Left colon (tissue), 2 donors: ENCODE results near the gene ANKRD28. TPM values are rescaled to one million over a fixed set of nuclear protein-coding genes. Genes with fewer than 3 reads are reported as not detected.
"Not testable (repeated sequence)": the region's sequence is repeated elsewhere in the genome, so short reads cannot be mapped to it uniquely, and the experiment has no call there.

Experiments used
- ATAC-seq: fragments of 200-7000 bp; cut with Tn5 transposase; one replicate; pipeline ENCODE4 v1.9.1; 2020; ENCODE audit warnings: mild to moderate bottlenecking, moderate library complexity
- DNase-seq, 2 donors: peaks; one replicate each; pipeline ENCODE4 v3.0.0-alpha.2; 2020
- intact Hi-C, 2 donors: fragments of 100-400 bp; cut with DNase I in 1 of 2; cut with micrococcal nuclease in 1 of 2; formaldehyde crosslinking; loops; one replicate each; pipeline versions ENCODE4 v1.11.2 to v1.14.0; 2022; cut with DNase I, micrococcal nuclease
- microRNA-seq, 2 donors: library from miRNA; unstranded; fragments of <30 nt; microRNA quantifications; one replicate each; pipeline versions ENCODE4 v1.1.0 to v1.2.0, GENCODE V29; 2020
- total RNA-seq, 2 donors: library from RNA; stranded (reverse); fragmentation: NEBNext Ultra II Directional; extraction: Animal tissue kit (Norgen Biotek cat#: 25700); gene quantifications; one replicate each; pipeline ENCODE4 v1.2.1, GENCODE V29; 2021
- donor health status: DM: no; HTN: no; CAD: no.
- donor health status: DM: yes; HTN: yes; CAD: no.

The ANKRD28 gene
- total RNA-seq, 2 donors from 2014 or later = 47.0 to 49.8 TPM

DNA sequence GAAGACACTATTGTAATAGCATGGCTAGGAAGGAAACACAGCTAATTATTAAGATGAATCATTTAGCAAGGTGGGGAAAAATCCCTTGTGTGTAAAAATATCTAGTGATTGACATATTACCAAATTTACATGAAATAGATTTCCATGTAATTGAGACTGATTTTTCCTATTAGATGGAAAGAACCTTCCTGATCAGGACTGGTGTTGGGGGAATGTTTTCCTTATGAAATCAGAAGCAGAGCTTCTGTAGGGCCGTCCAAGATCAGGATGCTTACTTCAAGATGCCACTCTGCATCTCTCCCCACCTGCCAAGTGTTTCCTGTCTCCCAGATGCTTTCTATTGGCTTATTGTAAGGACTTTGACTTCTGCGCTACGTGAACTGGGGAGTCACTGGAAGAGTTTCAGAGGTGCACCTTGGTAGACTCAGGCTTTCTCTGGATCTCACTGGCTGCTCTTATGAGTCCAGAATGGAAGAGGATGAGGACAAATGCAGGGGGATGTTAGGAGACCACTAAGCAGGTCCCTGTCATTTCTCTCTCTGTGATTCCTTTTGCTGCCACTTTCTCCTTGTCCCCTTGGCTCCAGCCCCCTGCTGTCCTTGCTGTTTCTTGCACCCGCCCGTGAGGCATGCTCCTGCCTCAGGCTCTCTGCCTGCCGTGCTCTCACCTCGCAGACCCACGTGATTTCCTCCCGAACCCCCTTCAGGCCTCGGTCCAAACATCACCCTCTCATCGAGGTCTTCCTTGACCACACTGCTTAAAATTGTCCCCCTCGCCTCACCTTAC, 166.2 kb downstream of the ANKRD28 start:
- DNase-seq = no peak
- ATAC-seq = no peak
- intact Hi-C loops = loop anchor here in 1 of 2 donors (2.0 kb wide), 1 partner anchor 177 kb away; no protein-coding TSS in a partner anchor

- ATAC-seq = peak; percentile 6
- intact Hi-C loops = loop anchor here in 1 of 2 donors (2.0 kb wide), 1 partner anchor 178 kb away; no protein-coding TSS in a partner anchor
- DNase-seq = no peak
Observed at GRCh38 chr3:15630646-15631350, 167.0 kb downstream of the ANKRD28 start.

DNA sequence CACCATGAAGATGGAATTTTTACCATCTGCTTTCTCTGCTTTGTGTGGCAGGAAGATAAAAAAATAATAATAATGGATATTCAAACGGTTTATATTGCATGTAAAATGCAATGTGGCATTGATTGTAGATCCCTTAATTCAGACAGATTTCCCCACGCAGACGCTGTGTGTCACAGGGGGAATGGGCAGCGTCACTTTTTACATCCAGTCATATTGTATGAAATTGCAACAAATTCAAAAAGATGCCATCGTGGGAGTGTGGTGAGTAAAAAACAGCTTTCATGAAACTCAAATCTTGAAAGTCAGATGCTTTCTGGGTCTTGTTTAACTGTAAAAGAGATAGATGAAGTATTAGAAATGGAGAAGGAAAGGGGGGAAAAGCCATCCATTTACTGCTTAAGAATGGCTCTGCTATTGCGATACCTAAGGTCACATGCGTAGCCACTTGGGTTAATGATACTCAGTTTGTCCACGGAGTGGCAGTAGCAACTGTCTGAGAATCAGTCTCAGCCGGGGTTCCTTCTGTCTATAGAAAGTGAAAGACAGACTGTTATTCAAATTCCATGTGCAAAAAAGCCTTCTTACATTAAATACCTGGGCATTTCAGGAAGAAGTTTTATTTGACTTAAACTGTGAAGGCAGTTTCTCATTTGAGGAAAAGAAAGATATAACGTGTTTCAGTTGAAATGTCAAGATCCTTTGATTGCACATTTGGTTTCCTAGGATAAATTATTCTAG, 167.8 kb downstream of the ANKRD28 start:
- ATAC-seq (peak; percentile 99), DNase-seq (peak; percentile 49 to 59)
- intact Hi-C loops = loop anchor here in 1 of 2 donors (2.0 kb wide), 1 partner anchor 179 kb away; no protein-coding TSS in a partner anchor

- DNase-seq = no peak
- intact Hi-C loops = no loop called here
Observed at GRCh38 chr3:15628967-15629366, 168.8 kb downstream of the ANKRD28 start.

DNA sequence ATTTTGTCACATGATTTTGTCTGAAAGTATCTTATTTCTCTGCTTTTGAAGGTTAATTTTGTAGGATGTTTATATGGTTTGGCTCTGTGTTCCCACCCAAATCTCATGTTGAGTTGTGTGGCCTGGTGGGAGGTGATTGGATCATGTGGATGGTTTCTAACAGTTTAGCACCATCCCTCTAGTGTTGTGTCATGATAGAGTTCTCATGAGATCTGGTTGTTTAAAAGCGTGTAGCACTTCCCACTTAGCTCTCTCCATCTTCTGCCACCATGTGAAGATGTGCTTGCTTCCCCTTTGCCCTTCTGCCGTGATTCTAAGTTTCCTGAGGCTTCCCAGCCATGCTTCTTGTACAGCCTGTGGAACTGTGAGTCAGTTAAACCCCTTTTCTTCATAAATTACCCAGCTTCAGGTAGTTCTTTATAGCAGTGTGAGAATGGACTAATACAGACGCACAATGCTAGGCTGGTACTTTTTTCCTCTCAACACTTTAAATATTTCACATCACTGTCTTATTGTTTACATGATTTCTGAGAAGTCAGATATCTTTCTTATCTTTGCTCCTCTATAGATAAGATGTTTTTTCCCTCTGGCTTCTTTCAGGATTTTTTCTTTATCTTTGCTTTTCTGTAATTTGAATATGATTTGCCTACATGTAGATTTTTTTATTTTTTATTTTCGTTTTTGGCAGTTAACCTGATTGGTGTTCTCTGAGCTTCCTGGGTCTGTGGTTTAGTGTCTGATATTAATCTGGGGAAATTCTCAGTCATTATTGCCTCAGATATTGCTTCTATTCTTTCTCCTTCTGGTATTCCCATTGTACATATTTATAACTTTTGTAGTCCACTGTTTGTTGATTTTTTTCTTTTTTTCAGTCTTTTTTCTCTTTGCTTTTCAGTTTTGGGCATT, 174.0 kb downstream of the ANKRD28 start:
- ATAC-seq (no peak), DNase-seq (no peak)
- intact Hi-C loops = no loop called here

More at GRCh38 chr3:15628967-15629366, 168.8 kb downstream of the ANKRD28 start:
- ATAC-seq = no peak

DNA sequence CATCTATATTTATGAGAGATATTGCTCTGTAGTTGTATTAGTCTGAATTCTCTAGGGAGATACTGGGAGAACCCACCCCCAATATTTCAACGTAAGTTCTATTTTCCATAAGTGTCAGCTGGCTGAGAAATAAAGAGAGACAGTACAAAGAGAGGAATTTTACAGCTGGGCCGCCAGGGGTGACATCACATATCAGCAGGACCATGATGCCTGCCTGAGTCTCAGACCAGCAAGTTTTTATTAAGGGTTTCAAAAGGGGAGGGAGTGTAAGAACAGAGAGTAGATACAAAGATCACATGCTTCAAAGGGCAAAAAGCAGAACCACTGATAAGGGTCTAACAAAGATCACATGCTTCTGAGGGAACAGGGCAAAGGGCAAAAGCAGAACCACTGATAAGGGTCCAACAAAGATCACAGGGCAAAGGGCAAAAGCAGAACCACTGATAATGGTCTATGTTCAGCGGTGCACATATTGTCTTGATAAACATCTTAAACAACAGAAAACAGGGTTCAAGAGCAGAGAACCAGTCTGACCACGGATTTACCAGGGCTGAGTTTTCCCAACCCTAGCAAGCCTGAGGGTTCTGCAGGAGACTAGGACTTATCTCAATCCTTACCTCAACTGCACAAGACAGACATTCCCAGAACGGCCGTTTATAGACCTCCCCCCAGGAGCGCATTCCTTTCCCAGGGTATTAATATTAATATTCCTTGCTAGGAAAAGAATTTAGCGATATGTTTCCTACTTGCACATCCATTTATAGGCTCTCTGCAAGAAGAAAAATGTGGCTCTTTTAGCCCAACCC, 177.9 kb downstream of the ANKRD28 start:
- ATAC-seq, intact Hi-C loops, DNase-seq: not testable (repeated sequence)

Small RNA genes within 50 kb of the gene (microRNA-seq; reads per million reads assigned to microRNA genes)
- 0 reads per million in 2 donors for gene MIR3134

Other genes starting within 250 kb of the ANKRD28 start
- 10 to 100 TPM; 12.8 to 16.5 TPM for gene HACL1, start 196.4 kb downstream of the ANKRD28 start, total RNA-seq
- 10 to 100 TPM; 29.8 to 32.3 TPM for gene BTD, start 196.2 kb downstream of the ANKRD28 start, total RNA-seq